Stimulated activated naive B cell treated with anti-CD40 and anti-IgM and Interleukin-4, amounts not matched to agents 10 μg/mL and 1 μg/mL and 100 μg/mL, for 72 hours (primary cell): ENCODE measurements around the gene NR5A2.

Experiments used
- ATAC-seq, 2 donors: fragments of 150-1000 bp; cut with Tn5 transposase; replicated peaks; 2 replicates each; pipeline ENCODE4 v1.10.0; 2021; ENCODE audit warnings: moderate library complexity in 1 of 2
- DNase-seq: peaks from one replicate; pipeline ENCODE4 v3.0.0; 2021
- H3K27ac Mint-ChIP-seq: one replicate; pipeline ENCODE4 v1.8.0; 2022; ENCODE audit warnings: mild to moderate bottlenecking, mixed read lengths
- H3K27me3 Mint-ChIP-seq, 2 donors: one replicate each; pipeline ENCODE4 v1.8.0; 2022; ENCODE audit warnings: mixed read lengths in 2 of 2
- H3K36me3 Mint-ChIP-seq, 2 donors: one replicate each; pipeline ENCODE4 v1.8.0; 2022; ENCODE audit warnings: mixed read lengths in 2 of 2, mild to moderate bottlenecking in 1 of 2
- H3K4me1 Mint-ChIP-seq, 2 donors: one replicate each; pipeline ENCODE4 v1.8.0; 2022; ENCODE audit warnings: mixed read lengths in 2 of 2, mild to moderate bottlenecking in 1 of 2
- H3K4me3 Mint-ChIP-seq, 2 donors: one replicate each; pipeline ENCODE4 v1.8.0; 2022; ENCODE audit warnings: mild to moderate bottlenecking in 2 of 2, mixed read lengths in 2 of 2, moderate library complexity in 1 of 2
- H3K9me3 Mint-ChIP-seq, 2 donors: one replicate each; pipeline ENCODE4 v1.8.0; 2022; ENCODE audit warnings: mixed read lengths in 2 of 2, mild to moderate bottlenecking in 1 of 2

Gene NR5A2

DNA sequence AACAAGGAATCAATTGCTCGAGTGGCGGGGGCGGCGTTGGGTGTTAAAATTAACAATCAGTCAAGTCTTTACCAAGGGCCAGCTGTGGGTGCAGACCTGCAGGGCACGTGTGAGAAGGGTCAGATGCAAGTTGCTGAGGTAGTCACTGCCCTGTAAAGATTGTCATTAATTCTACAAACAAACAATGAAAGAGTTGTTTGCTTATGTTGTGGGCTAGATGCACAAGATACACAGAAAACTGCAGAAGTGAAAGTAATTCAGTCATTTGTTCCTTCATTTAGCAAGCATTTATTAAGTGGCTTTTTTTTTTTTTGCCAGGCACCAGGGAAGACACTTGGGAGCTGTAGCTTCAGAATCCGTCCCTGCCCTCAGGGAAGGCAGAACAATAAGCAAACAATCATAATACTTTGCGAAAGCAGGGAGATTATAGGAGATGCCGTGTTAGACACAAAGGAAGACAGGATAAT lies 79.5 kb downstream of the NR5A2 start:
- DNase-seq (no peak), ATAC-seq (no peak)
- Mint-ChIP-seq H3K36me3 (no peaks in the 10 kb centered on the region), H3K4me3 (no peak overlapping the region), H3K4me1 (peaks cover 3 to 11% of the 10 kb centered on the region in 2 donors), H3K9me3 (no peaks in the 10 kb centered on the region), H3K27me3 (no peaks in the 10 kb centered on the region), H3K27ac (no peak overlapping the region)

- Mint-ChIP-seq H3K27ac (no peak overlapping the region), H3K4me3 (no peak overlapping the region), H3K4me1 (peaks cover 3 to 11% of the 10 kb centered on the region in 2 donors), H3K36me3 (no peaks in the 10 kb centered on the region), H3K27me3 (no peaks in the 10 kb centered on the region), H3K9me3 (no peaks in the 10 kb centered on the region)
- DNase-seq (no peak), ATAC-seq (no peak)
These were observed 81.1 kb downstream of the NR5A2 start for GRCh38 chr1:200108659-200109058.

- ATAC-seq (no peak), DNase-seq (no peak)
- H3K4me3 Mint-ChIP-seq = no peak overlapping the region
- no peak overlapping the region for H3K27ac Mint-ChIP-seq
- no peaks in the 10 kb centered on the region for H3K36me3 Mint-ChIP-seq
- no peaks in the 10 kb centered on the region for H3K27me3 Mint-ChIP-seq
- H3K4me1 Mint-ChIP-seq = peaks cover 4 to 14% of the 10 kb centered on the region in 2 donors
- H3K9me3 Mint-ChIP-seq = no peaks in the 10 kb centered on the region
These were observed 84.8 kb downstream of the NR5A2 start for GRCh38 chr1:200112290-200112689.

- H3K27ac Mint-ChIP-seq = no peak overlapping the region
These were observed 88.0 kb downstream of the NR5A2 start for GRCh38 chr1:200115532-200115931.

DNA sequence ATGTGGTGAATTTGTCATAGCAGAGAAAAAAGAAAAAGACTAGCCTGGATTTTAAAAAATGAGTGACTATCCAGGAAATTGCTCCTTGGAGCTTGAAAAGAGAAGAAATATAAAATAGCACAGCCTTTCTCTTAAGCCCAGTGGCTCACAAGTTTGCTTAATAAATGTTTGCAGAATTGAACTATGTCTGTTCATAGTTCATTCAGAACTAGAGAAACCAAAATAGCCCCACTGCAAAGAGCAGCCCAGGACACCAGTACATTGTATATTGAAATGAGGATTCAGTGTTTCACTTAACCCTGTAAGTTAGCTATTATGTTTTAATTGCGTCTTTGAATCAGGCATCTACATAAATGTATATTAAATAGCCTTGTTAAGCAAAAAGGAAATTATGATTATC lies 88.8 kb downstream of the NR5A2 start:
- Mint-ChIP-seq H3K4me3 (no peak overlapping the region), H3K36me3 (no peaks in the 10 kb centered on the region), H3K27ac (no peak overlapping the region), H3K9me3 (no peaks in the 10 kb centered on the region), H3K27me3 (no peaks in the 10 kb centered on the region), H3K4me1 (peaks cover 2 to 7% of the 10 kb centered on the region in 2 donors)
- no peak for ATAC-seq
- DNase-seq = no peak

More at GRCh38 chr1:200115532-200115931, 88.0 kb downstream of the NR5A2 start:
- Mint-ChIP-seq H3K4me3 (no peak overlapping the region), H3K4me1 (peaks cover 2 to 7% of the 10 kb centered on the region in 2 donors), H3K9me3 (no peaks in the 10 kb centered on the region), H3K27me3 (no peaks in the 10 kb centered on the region), H3K36me3 (no peaks in the 10 kb centered on the region)
- DNase-seq (no peak), ATAC-seq (peak in 1 of 2 donors; percentile 81)

DNA sequence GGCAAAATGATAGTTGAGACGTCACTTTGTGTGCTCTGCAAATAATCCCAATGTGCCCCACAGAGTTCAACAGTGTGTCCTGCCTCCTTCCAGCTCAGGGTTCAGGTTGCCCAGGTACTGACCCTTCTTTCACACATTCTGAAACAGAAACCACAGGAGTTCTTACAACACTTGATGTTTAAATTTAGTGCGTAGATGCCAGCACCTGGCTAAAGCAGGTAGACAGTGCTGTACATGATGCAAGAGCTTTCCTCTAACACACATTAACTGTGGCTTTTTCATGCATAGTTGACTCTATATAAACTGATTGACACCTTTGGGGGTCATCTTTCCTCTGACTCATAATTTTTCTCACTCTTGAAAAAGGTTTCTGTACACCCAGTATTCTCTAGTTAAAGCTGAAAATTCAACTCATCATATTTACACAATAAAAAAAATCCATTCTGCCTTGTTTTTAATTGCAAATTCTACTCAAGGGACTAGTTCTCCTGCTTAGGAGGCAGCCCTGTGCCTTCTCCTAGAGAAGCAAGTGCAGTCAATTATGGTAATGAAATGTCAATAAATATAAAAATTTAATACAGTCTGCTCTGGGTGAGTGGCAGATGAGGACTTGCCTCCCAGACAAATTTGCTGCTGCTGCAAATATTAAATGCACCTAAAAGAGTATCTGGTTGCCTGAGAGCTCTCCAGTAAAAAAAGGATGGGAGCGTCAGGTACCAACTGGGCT lies 91.4 kb downstream of the NR5A2 start:
- peaks cover 2 to 7% of the 10 kb centered on the region in 2 donors for H3K4me1 Mint-ChIP-seq
- H3K36me3 Mint-ChIP-seq = no peaks in the 10 kb centered on the region
- no peak for ATAC-seq
- no peak overlapping the region for H3K4me3 Mint-ChIP-seq
- H3K9me3 Mint-ChIP-seq = no peaks in the 10 kb centered on the region
- H3K27me3 Mint-ChIP-seq = no peaks in the 10 kb centered on the region
- DNase-seq = no peak
- H3K27ac Mint-ChIP-seq = no peak overlapping the region

GRCh38 chr1:200121421-200121820 lies 93.9 kb downstream of the NR5A2 start:
- no peaks in the 10 kb centered on the region for H3K27me3 Mint-ChIP-seq
- no peaks in the 10 kb centered on the region for H3K36me3 Mint-ChIP-seq
- H3K9me3 Mint-ChIP-seq = no peaks in the 10 kb centered on the region
- no peaks in the 10 kb centered on the region for H3K4me1 Mint-ChIP-seq
- H3K27ac Mint-ChIP-seq = no peak overlapping the region
- no peak for DNase-seq
- H3K4me3 Mint-ChIP-seq = no peak overlapping the region
- ATAC-seq = no peak

DNA sequence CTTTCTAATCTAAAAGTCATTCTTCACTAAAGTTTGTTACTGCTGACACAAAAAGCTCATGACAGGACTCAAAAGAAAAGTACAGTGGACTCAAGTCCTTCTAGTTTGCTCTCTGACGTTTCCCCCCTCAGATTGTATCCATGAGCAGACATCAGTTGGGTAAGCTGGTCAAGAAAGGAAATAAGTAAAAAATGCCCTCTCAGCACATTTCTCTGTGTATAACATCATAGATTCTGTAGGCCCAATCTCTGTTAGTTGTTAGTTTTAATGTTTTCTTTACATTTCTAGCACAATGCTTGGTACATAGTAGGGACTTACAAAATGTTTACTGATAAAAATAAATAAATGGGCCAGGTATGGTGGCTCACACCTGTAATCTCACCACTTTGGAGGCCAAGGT lies 96.8 kb downstream of the NR5A2 start:
- Mint-ChIP-seq H3K36me3 (no peaks in the 10 kb centered on the region), H3K9me3 (no peaks in the 10 kb centered on the region), H3K4me3 (no peak overlapping the region), H3K4me1 (peaks cover 5 to 6% of the 10 kb centered on the region in 2 donors), H3K27ac (no peak overlapping the region), H3K27me3 (no peaks in the 10 kb centered on the region)
- no peak for ATAC-seq
- DNase-seq = no peak

GRCh38 chr1:200128081-200128480 lies 100.6 kb downstream of the NR5A2 start:
- Mint-ChIP-seq H3K9me3 (no peaks in the 10 kb centered on the region), H3K36me3 (no peaks in the 10 kb centered on the region), H3K27me3 (no peaks in the 10 kb centered on the region), H3K27ac (no peak overlapping the region), H3K4me3 (no peak overlapping the region), H3K4me1 (peaks cover 17 to 23% of the 10 kb centered on the region in 2 donors)
- ATAC-seq (no peak), DNase-seq (no peak)

- H3K27ac Mint-ChIP-seq = no peak overlapping the region
- DNase-seq = no peak
- peak; percentile 34 to 68 for ATAC-seq
- no peak overlapping the region for H3K4me3 Mint-ChIP-seq
- peaks cover 17 to 23% of the 10 kb centered on the region in 2 donors for H3K4me1 Mint-ChIP-seq
- no peaks in the 10 kb centered on the region for H3K9me3 Mint-ChIP-seq
- no peaks in the 10 kb centered on the region for H3K36me3 Mint-ChIP-seq
- no peaks in the 10 kb centered on the region for H3K27me3 Mint-ChIP-seq
These were observed 101.7 kb downstream of the NR5A2 start for GRCh38 chr1:200128944-200129879.

DNA sequence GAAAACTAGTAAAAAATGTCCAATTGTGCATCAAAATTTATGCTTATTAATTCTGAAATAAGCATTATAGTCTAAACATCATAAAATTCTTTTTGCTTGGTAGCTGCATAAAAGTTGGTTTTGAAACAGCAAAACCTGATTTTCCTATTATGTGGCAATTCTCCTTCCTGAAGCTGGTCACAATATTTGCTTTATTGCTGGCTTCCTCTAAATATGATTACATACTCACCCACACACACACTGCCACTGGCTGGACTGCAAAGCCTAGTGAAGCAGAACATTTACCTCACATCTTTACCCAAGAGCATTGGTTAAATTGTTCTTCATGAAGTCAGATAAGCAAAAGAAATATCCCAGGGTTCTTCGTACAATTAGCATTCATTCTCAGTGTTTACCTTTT lies 103.0 kb downstream of the NR5A2 start:
- Mint-ChIP-seq H3K36me3 (no peaks in the 10 kb centered on the region), H3K9me3 (no peaks in the 10 kb centered on the region), H3K4me3 (no peak overlapping the region), H3K27me3 (no peaks in the 10 kb centered on the region), H3K27ac (no peak overlapping the region), H3K4me1 (peaks cover 17 to 23% of the 10 kb centered on the region in 2 donors)
- peak in 1 of 2 donors; percentile 48 for ATAC-seq
- DNase-seq = no peak

GRCh38 chr1:200131551-200132125 lies 104.1 kb downstream of the NR5A2 start:
- Mint-ChIP-seq H3K27ac (no peak overlapping the region), H3K36me3 (no peaks in the 10 kb centered on the region), H3K9me3 (no peaks in the 10 kb centered on the region), H3K27me3 (no peaks in the 10 kb centered on the region), H3K4me1 (peaks cover 17 to 23% of the 10 kb centered on the region in 2 donors), H3K4me3 (no peak overlapping the region)
- no peak for ATAC-seq
- no peak for DNase-seq

DNA sequence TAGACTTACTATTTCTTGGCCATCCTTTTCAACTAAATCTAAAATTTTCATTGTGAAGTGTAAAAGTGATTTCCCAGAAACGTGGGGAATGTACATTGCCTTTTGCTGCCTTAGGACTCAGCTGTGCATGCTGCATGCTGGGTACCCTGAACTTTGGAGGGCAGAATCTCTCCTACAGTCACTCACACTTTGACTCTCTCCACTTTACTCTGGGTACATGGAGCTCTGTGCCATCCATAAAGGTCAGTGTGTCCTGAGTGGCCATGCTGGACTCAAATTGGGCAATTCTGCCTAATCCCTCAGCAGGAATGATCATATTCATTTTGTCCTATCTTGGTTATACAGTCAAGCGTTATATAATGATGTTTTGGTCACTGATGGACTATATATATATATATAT lies 105.6 kb downstream of the NR5A2 start:
- H3K9me3 Mint-ChIP-seq = no peaks in the 10 kb centered on the region
- H3K27ac Mint-ChIP-seq = no peak overlapping the region
- no peaks in the 10 kb centered on the region for H3K36me3 Mint-ChIP-seq
- no peaks in the 10 kb centered on the region for H3K27me3 Mint-ChIP-seq
- H3K4me1 Mint-ChIP-seq = peaks cover 17 to 23% of the 10 kb centered on the region in 2 donors
- no peak overlapping the region for H3K4me3 Mint-ChIP-seq
- ATAC-seq (no peak), DNase-seq (no peak)

DNA sequence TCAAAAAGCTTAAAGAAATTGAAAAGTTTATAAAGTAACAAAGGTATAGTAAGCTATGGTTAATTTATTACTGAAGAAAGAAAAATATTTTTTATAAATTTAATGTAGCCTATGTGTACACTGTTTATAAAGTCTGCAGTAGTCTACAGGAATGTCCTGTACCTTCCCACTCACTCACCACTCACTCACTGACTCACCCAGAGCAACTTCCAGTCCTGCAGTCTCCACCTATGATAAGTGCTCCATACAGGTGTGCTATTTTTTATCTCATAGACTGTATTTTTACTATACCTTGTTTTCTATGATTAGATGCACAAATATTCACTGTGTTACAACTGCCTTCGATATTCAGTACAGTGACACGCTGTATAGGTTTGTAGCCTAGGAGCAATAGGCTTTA lies 106.6 kb downstream of the NR5A2 start:
- Mint-ChIP-seq H3K27ac (no peak overlapping the region), H3K4me3 (no peak overlapping the region), H3K4me1 (peaks cover 14 to 18% of the 10 kb centered on the region in 2 donors), H3K36me3 (no peaks in the 10 kb centered on the region), H3K27me3 (no peaks in the 10 kb centered on the region), H3K9me3 (no peaks in the 10 kb centered on the region)
- no peak for DNase-seq
- no peak for ATAC-seq
